ENCODE data around the gene CNN3.

Gene CNN3

DNA sequence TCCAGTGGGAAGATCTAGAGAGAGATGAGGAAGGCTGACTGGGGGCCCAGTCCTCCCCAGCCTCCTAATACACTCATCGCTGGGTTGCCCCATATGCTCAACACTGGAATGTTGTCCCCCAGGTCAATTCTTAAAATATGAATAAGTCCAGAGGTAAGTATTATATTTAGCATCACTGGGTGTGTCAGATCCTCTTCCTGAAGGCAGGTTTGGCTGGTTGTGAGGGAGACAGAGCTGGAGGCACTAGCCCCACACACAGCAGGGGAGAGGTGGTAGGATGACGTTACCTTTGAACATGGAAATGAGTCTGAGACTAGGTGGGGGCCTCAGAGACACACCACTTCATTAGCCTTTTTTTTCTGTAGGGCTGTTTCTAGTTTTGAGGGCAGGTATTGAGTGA, 64.2 kb downstream of the CNN3 start:
- in situ Hi-C loops (cut with MboI; ENCODE audit: low sequenced_read_pairs) = no loop called here

DNA sequence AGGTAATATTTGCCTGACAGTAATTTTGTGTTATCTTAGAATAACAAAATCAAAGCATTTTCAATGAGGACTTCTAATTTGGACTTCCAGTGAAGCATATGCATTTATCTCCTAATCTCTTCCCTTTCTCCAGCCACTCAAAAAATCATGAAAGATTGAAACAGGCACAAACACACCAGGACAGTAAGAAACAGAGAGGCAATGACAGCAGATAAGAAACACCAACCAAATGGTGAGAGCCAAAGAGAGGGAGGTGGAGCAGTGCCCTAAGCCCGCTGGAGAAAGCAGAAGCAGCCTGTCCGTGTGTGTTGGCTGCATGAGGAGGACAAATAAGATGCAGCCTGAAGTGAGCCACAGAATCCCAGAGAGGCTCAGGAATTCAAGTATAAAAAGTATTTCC, 67.7 kb downstream of the CNN3 start:
- in situ Hi-C loops (cut with MboI; ENCODE audit: low sequenced_read_pairs) = loop anchor here (10.0 kb wide), 1 partner anchor 186 kb away; no protein-coding TSS in a partner anchor

DNA sequence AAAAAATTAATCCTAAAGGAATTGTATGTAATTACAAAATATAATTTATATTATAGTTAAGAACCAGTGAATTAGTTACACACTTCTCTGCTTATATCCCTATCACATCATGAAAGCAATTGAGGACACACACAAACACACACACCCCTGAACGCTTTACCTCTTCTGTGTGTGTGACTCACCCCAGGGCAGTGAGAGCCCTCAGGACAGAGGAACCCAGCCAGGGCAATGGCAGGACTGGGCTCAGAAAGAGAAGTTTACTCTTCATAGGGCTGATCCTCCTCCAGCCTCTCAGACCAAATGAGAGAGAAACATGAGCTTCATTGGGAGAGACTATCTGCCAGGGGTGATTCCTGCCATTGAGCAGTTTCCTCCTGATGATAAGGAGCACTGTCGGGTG, 68.6 kb downstream of the CNN3 start:
- in situ Hi-C loops (cut with MboI; ENCODE audit: low sequenced_read_pairs) = loop anchor here (10.0 kb wide), 1 partner anchor 187 kb away; no protein-coding TSS in a partner anchor

DNA sequence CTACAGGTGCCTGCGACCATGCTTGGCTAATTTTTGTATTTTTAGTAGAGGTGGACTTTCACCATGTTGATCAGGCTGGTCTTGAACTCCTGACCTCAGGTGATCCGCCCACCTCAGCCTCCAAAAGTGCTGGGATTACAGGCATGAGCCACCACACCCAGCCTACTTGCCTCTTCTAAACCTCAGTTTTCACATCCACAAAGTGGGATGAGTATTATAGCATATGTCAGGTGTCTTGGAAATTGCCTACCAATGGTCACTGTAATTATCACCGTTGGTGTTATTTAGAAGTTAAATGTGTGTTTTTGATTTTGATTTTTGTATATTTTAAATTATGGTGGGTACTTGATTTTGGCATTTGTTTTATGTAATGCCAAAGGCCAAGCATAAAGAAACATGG, 70.0 kb downstream of the CNN3 start:
- in situ Hi-C loops (cut with MboI; ENCODE audit: low sequenced_read_pairs) = loop anchor here (10.0 kb wide), 1 partner anchor 188 kb away; no protein-coding TSS in a partner anchor

DNA sequence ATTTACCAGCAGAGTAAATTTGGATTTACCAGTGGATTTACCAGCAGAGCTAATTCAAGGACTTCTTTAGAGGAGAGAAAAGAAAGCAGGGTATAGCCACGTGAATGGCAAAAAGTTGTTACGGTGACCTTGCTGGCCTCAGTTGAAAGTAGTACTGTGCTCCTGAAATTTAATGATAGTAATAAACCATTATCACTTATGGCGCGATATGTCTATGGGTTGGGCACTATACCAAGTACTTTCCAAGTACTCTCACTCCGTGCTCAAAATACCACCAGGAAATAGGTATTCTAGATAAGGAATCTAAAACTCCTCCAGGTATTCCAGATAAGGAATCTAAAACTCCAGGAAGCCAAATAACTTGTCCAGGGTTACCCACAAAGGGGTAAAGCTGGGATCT, 70.9 kb downstream of the CNN3 start:
- in situ Hi-C loops (cut with MboI; ENCODE audit: low sequenced_read_pairs) = loop anchor here (10.0 kb wide), 1 partner anchor 189 kb away; no protein-coding TSS in a partner anchor

DNA sequence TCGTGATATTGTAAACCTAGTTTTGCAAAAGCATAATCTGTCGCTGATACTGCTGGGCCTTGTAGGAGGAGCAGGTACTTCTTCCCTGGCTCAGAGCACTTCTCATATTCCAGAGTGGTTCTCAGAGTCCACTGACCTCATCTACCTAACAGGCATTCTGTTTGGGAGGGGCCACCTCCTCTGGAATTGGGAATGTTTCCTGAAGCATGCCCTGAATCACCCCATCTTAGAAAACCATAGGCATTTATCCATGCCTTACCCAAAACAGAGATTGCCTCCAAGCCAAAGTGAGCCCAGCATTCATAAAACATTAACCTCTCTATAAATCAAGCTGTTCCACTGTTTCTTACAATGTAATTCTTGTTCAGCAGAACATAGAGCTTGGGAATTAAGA, 71.6 kb downstream of the CNN3 start:
- in situ Hi-C loops (cut with MboI; ENCODE audit: low sequenced_read_pairs) = loop anchor here (10.0 kb wide), 1 partner anchor 189 kb away; no protein-coding TSS in a partner anchor

DNA sequence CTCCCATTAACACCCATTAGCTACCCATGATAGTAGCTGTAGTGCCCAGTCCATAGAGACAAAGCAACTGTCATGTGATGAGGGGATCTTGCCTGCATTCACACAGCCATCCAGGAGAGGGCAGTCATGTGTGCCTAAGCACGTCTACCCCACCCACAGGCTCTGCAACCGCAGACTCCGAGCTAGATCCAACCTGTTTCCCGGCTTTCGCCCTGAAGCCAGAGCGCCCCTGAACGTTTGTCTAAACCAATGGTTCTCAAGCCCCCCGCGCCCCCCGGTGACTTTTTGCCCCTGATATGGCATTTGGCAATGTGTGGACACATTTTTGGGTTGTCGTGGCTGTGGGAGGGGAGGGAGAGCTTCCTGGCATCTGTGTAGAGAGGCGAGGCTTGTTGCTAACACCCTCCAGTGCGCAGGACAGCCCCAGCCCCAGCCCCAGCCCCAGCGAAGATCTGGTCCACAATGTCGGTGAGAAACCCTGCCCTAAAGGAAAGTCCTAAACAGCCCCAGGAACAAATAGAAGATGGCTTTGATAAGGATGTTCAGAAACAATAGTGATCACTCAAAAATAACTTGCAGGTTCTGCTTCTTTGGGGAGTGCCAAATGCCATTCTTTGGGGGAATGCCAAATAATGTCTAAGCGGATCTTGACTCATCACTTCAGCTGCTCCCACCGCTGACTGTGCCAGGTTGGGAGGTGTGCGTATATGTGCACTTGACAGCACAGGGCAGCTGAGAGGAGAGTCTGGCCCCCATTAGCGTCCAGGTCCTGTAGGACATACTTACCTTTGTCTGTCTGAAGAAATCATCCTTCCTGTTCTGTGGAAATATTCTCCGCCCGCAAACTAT, 72.2 kb downstream of the CNN3 start:
- in situ Hi-C loops (cut with MboI; ENCODE audit: low sequenced_read_pairs) = loop anchor here (10.0 kb wide), 1 partner anchor 190 kb away; no protein-coding TSS in a partner anchor

DNA sequence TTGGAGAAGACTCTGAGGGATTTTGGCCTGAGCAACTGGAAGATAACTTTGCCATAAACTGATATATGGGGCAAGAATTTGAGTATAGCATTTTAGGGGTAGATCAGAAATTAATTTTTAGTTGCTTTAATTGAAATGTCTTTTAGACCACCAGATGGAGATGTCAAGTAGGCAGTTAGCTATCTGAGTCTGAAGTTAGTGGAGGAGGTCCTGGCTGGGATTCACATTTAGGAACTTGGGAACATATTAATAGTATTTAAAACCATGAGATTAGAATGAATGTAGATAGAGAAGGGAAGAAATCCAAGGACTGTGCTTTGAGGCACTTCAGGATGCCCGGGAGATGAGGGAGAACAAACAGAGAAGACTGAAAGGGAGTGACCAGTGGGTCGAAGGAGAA, 74.1 kb downstream of the CNN3 start:
- in situ Hi-C loops (cut with MboI; ENCODE audit: low sequenced_read_pairs) = loop anchor here (10.0 kb wide), 1 partner anchor 192 kb away; no protein-coding TSS in a partner anchor

DNA sequence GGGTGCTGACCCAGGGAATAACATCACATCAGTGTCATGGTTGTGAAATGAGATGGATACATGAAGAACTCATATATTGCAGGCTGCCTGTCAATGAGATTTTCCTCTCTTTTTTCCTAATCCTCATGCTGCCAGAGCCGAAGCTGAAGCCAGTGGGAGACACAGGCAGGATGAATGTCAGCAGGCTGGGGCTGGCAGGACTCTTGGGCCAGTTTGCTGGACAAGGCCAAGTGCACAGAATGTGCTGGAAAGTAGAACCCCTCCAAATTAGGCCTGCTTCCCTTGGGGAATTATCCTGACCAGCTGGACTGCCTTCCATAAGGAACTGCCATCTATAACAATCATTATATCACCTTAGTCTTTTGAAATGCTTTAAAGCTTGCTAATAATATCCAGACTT, 75.3 kb downstream of the CNN3 start:
- in situ Hi-C loops (cut with MboI; ENCODE audit: low sequenced_read_pairs) = loop anchor here (10.0 kb wide), 1 partner anchor 193 kb away; no protein-coding TSS in a partner anchor

Measured in HL-60/S4 treated with phorbol 12-myristate 13-acetate at 8.2 ng/mL for 4 days and 3 days (cell line).